ENCODE data around the gene GGT5.
"Not testable (repeated sequence)": the region's sequence is repeated elsewhere in the genome, so short reads cannot be mapped to it uniquely, and the experiment has no call there.

GGT5 gene

GRCh38 chr22:24200619-24201212 lies 44.2 kb downstream of the GGT5 start:
- DNase-seq, result no peak

- no peak for DNase-seq
Measured at GRCh38 chr22:24198682-24199052, 46.2 kb downstream of the GGT5 start.

GRCh38 chr22:24191893-24192292 lies 53.0 kb downstream of the GGT5 start:
- DNase-seq, result no peak

GRCh38 chr22:24191381-24191841 lies 53.5 kb downstream of the GGT5 start:
- DNase-seq, result no peak

GRCh38 chr22:24190596-24191208 lies 54.2 kb downstream of the GGT5 start:
- no peak for DNase-seq

GRCh38 chr22:24190159-24190540 lies 54.7 kb downstream of the GGT5 start:
- no peak for DNase-seq

GRCh38 chr22:24189249-24190158 lies 55.4 kb downstream of the GGT5 start:
- no peak for DNase-seq

- no peak for DNase-seq
Measured at GRCh38 chr22:24188705-24189248, 56.1 kb downstream of the GGT5 start.

GRCh38 chr22:24187731-24188644 lies 56.9 kb downstream of the GGT5 start:
- no peak for DNase-seq

GRCh38 chr22:24186892-24187670 lies 57.8 kb downstream of the GGT5 start:
- no peak for DNase-seq

- DNase-seq, result no peak
Measured at GRCh38 chr22:24186352-24186740, 58.5 kb downstream of the GGT5 start.

GRCh38 chr22:24185501-24186351 lies 59.2 kb downstream of the GGT5 start:
- DNase-seq, result no peak

- no peak for DNase-seq
Measured at GRCh38 chr22:24185001-24185500, 59.8 kb downstream of the GGT5 start.

GRCh38 chr22:24184057-24184798 lies 60.7 kb downstream of the GGT5 start:
- no peak for DNase-seq

GRCh38 chr22:24183321-24184031 lies 61.4 kb downstream of the GGT5 start:
- DNase-seq, result no peak

- DNase-seq, result not testable (repeated sequence)
Measured at GRCh38 chr22:24182900-24183246, 62.0 kb downstream of the GGT5 start.

- no peak for DNase-seq
Measured at GRCh38 chr22:24181996-24182899, 62.6 kb downstream of the GGT5 start.
